RKO (cell line): ENCODE data around the gene TSPO.

Source experiments
- DNase-seq: peaks from one replicate; pipeline ENCODE4 v3.0.0-alpha.2; 2016; ENCODE audit warnings: low spot score

The TSPO gene

DNA sequence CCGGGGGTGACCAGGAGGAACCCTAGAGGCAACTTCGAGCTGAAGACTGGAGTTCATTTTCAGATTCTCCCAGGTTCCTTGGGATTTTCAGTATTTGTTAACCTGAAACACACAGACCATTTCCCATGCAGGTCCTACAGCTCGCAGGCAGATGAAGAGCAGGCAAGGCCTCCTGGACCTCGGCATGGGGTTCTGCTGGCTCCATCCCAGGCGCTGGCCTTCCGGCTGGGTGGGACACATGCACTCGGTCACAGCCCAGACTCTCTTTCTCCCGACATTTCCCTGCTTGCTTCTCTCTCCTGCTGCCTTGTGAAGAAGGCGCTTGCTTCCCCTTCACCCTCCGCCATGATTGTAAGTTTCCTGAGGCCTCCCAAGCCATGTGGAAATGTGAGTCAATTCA lies 51.0 kb downstream of the TSPO start:
- no peak for DNase-seq

DNA sequence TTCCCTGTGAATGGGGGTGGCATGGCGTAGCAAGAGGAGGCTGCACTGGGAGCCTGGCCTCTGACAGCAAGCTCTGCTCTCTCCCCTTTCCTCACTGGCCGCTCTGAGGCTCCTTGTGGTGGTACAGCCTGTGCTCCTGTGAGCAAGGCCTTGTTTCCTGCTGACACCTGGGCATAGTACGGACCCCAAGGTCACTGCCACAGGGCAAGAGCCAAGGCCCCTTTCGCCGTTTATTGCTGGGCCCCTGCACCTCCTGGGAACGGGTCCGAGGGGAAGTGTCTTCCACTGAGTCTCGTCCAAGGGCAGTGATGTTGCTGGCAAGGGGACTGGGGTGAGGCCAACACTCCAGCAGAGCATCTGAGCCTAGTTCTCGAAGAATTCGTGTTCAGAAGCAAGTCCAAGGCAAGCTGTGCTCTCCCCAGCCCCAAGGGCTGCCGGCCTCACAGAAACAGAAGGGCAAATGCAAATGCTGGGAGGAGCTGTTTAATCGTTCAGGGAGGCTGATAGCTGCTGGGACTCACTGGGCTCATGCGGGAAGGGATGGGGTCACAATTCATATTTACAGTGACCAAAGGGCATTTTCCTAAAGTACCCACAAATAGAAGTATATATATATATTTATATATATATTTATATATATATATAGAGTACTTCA lies 51.5 kb downstream of the TSPO start:
- no peak for DNase-seq

DNA sequence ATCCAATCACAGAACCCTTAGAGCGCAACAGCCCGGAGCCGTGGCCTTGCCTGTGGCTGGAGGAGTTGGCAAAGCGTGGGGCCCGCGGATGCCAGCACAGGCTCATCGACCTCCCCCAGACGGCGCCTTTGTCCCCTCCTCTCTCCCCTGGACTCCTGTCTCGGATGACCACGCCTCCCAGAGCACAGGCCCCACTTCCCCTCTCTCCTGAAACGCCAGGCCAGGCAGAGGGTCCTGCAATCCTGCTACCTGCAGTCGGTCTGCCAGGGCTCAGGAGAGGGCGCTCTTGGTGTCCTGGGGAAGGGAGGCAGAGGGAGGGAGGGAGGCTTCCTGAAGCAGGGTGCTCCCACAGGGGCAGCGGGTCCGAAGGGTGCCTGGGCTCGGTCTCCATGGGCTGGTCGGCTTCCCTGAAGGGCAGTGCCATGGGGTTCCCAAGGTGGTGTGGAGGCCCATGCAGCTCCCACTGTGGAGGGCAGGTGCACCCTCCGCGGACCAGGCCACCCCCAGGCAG lies 52.2 kb downstream of the TSPO start:
- DNase-seq: no peak

DNA sequence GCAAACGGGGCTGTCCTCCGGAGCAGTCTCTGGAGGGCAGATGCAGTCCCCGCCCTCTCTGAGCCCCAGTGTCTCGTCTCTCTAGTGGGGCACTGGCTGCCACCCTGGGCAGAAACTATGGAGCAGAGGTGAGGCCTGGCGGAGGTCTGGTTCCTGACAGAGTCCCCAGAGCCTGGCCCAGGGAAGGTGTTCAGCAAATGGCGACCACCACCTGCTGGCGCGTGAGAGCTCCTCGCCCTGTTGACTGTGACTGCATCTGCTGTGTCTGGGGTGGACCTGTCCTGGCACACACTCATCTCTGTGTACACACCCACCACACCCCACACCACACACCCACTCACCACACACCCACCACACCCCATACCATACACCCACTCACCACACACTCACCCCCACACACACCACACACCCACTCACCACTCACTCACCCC lies 53.9 kb downstream of the TSPO start:
- DNase-seq: no peak

DNA sequence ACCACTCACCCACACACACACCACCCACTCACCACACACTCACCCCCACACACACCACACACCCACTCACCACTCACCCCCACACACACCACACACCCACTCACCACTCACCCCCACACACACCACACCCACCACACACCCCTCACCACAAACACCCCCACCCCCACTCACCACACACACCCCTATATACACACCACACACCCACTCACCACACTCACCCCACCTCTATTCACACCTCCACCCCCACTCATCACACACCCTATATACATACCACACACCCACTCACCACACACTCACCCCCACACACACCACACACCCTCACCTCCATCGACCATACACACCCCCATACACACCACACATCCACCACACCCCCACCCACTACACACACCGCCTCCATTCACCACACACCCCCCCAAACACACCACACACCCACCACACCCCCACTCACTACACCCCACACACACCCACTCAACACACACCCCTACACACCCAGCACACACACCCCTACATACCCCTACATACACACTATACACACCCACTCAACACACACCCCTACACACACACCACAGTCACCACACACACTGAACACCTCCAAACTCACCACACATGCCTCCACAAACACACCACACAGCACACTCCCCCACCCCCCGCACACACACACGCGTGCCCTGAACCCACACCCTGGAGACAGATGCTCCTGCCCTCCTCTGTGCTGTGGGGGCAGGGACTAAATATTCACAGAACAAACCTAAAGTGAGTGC lies 54.6 kb downstream of the TSPO start:
- no peak for DNase-seq

DNA sequence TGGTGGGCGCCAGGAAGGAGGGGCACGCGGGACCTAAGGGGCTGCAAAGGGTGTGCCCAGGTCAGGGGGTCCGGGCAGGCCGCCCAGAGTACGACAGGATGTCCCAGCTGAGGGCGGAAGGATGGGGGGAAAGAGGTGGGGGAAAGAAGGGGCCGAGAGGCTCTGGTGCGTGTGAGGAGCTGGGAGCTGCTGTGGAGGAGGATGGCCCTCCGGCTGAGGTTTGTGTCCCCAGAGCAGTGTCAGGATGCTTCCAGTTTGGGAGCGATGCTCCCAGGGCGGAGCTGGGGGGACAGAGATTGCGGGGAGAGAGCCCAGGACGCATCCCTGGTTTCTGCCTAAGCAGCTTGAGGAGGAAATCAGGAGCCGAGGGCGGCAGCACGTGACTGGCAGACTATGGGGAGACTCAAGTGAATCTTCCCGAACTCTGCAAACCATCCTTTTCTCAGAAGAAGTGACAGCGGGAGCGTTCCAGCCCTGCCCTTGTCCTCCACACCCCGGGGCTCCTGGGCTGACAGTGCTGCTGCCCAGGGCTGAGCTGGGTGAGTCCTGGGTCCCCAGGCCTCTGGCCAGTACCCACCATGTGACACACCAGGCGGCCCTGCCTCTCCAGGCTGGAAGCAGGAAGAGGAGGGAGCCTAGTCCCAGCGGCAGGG lies 55.3 kb downstream of the TSPO start:
- no peak for DNase-seq

DNA sequence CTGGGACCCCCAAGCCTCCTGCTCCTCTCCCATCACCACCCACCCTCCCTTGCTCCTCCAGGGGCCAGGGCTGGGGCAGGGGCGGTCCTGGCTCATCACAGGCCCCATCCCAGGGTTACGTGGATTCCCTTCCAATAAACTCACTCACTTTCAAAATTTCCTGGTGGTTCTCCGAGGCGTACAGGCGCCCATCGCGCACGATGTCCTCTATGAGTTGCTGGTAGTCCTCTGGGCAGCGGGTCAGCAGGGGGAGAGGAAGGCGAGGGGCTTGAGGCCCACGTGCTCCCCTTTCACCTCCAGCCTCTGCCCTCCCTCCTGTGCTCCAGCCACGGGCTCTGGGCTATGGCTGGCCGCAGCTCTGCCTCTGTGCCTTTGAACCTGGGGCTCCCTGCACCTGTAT lies 56.0 kb downstream of the TSPO start:
- no peak for DNase-seq

DNA sequence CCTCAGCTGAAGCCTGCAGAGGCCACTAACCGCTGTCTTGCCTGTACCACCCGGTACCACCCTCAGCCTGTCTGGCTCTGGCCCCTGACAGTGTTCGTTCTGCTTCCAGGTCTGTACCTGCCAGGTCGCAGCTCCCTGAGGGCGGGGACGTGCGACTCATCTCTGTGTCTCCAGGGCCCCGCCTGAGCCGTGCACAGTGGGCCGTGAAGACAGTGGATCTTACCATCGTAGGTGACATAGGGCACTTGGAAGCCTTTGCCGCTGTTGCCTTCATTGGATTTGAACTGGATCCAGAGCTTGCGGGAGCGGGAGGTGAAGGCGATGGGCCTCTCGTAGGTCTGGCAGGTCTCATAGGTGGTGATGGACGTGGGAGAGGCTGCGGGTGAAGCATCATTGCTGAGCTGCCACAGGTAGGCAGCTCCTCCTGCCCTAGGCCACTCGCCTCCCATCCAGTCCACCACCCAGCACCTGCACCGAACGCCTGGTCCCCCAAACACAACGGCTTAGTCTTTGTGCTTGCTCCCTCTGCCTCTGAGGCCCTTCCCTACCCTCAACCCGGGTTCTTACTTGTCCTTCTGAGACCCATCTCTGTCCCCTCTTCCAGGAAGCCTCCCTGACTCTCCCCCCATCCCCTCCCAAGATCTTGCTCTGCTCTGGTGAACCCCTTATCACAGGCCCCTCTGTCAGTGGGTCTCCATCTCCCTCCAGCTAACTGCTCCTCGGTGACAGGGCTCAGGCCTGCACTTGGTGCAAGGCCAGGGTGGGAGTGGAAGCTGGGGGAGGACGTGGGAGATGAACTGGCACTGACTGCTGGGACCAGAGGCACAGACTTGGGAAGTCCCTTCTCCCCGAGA lies 56.7 kb downstream of the TSPO start:
- no peak for DNase-seq

DNA sequence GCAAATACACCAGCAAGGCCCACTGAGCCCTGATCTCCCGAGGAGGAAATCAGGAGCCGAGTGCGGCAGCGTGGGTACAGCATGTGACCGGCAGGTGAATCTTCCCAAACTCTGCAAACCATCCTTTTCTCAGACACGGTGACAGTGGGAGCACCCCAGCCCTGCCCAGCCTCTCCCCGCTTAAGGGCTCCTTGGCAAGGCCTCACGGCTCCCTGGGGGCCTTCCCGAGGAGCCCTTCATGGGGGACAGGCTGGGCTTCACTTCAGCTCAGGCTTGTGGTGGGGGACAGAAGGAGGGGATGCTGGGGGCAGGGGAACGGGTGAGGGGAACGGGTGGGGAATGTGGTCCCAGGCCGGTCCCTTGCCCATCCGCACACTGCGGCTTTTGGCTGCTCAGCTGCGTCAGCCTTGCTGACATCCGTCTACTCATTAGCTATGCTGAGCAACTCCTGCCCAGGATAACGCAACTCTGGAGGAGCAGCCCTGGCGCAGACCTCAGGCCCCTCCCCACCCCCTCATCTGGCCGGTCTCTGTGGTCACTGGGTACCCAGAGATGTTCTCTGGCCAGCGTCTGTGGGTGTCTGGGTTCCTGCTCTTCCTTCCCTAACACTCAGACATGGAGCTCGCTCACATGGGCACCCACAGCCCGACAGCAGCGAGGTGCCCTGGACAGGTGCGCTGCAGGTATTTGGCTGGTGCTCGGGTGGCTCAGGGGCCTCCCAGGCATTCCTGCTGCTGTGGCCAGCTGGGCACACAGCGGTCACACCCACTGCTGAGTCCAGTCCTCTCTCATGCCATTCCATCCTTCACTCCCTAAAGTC lies 57.6 kb downstream of the TSPO start:
- DNase-seq: no peak

DNA sequence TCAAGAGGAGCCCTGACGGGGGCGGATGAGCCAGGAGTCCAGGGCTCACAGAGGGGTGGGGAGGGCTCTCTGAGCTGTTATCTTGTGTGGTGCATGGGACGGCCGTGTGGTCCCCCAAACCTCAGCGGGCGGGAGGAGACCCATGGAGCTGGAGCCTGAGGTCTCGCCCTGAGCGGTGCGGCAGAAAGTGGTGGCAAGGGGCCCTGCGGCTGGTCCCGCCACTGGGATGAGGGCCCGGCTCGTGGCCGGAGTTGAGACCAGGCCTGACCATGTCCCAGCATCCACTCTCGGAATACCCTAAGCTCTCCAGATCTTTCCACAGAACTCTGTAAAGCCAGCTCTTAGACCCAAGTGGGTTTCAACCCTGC lies 58.1 kb downstream of the TSPO start:
- DNase-seq: no peak

DNA sequence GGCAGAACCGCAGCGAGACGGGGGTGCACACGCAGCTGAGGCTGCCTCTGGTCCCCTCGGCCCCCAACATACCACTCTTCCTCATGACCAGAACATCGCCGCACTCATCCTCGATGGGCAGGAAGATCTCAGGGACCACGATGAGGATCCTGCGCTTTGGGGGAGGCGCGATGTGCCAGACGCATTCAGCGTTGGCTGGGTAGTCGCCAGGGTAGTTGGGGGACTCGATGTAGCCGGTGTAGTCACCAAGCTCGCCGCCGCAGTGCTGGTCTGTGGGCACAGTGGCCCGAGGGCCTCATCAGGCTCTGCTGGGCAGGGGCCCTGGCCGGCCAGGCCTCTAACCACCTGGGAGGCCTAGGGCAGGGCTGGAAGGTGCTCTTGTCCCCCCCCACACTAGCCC lies 58.6 kb downstream of the TSPO start:
- DNase-seq: no peak

DNA sequence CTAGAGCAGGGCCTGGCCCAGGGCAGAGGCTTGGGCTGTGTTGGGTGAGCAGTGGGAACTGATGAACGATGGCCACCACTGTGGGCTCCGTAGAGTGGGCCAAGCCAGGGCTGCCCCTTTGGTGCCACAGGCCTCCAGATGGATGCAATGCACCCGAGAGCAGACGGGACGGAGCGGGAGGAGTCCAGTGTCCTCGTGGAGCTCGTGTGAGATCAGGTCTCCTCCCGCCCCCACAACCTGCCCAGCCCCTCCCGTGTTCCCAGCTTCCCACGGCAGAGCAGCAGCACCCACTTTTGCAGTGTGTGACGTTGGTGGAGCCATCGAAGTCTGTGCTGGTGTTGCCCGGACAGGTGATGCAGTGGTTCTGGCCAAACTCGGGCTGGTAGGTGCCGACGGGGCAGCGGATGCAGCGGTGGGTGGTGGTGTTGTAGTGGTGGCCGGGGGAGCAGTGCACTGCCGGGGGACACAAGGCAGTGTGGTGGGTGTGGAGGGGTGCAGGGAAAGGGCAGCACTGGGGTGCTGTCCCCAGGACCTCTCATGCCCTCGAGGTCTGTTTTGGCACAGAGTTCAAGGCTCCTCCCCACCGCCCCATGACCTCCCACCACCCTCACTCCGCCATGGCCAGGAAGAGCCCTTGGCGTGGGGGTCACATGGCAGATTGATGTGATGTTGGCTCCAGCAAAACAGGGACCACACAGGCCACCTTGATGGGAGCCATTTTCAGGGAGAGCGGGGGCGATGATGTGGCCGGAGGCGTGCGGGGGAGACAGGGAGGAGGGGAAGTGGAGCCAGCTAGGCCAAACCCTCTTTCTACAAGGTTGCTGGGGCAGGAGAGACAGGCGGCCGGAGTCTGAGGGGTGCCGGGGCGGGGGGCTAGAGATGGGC lies 59.5 kb downstream of the TSPO start:
- DNase-seq: no peak

DNA sequence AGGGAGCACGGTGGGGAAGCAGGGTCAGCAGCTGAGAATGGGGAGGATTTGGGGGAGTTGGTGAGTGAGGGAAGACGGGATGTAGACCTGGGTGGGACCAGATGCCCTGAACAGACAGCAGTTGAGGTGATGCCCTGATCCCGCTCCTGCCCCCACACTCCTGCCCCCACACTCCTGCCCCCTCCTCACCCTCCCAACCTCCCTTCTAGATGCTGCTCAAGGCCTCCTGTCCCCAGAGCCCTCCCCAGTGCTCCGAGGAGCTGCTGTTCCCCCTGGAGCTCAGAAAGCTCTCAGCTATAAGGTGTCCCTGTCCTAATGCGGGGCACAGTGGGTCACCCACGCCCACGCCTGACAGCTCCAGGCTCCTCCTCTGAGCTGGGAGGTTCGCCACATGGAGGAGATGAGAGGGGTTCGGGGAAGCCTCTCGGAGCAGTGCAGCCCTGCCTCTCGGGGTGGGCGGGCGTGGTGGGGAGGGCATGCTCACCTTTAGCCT lies 60.6 kb downstream of the TSPO start:
- no peak for DNase-seq

DNA sequence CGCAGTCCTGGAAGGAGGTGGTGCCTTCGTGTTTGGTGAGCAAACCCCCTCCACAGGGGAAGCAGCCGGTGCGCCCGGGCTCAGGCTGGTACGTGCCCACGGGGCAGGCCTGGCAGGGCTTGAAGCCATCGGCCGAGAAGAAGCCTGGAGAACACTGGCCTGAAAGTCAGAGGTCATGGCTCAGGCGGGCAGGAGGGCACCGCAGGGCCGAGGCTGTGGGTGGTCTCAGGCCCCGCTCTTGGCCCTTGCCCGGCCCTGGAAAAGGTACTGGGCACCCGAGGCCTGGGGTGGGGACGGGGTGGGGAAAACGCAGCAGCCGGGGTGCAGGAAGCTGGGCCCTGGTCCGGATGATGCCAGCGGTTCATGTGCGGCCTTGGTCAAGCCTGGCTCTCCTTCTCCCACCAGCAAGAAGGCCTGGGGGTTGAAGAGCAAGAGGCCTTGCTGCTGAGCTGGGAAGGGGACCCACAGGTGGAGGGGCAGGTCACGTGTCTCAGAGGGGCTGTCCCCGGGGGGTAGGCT lies 61.1 kb downstream of the TSPO start:
- DNase-seq: no peak
